Erythroblast (primary cell): Measurements from ENCODE around the gene SLC35F3.

Experiments
- GATA1 ChIP-seq: IDR thresholded peaks from 2 replicates; pipeline ENCODE4 v1.6.1; 2011; ENCODE audit warnings: low read depth, mild to moderate bottlenecking, control low read depth, low read length, moderate library complexity
- POLR2A ChIP-seq: IDR thresholded peaks from 2 replicates; pipeline ENCODE4 v1.6.1; 2011; ENCODE audit warnings: mild to moderate bottlenecking, low read length

DNA sequence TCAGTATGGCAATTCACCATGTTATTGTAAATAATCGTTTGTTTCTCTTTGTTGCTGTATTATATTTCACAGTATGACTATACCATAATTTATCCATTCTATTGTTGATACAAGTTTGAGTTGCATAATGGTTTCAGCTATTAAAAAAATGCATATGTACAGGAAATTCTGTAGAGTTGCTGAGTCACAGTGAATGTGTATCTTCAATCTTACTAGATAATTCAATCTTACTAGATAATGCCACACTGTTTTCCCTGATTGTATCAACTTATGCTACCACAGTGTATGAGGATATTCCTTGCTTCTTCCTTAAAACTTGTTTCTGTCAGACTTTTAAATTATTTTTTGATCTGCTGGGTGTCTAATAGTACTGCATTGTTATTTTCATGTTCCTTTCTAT is 465.3 kb downstream of the SLC35F3 start:
- TF ChIP-seq POLR2A (no peak), GATA1 (no peak)
